ENCODE measurements around the gene ATCAY. TPM values are rescaled to one million over a fixed set of nuclear protein-coding genes. Genes with fewer than 3 reads are reported as not detected.
"Not testable (repeated sequence)": the region's sequence is repeated elsewhere in the genome, so short reads cannot be mapped to it uniquely, and the experiment has no call there.

ATCAY gene
- total RNA-seq, 1 donor from 2014 or later, result not detected

DNA sequence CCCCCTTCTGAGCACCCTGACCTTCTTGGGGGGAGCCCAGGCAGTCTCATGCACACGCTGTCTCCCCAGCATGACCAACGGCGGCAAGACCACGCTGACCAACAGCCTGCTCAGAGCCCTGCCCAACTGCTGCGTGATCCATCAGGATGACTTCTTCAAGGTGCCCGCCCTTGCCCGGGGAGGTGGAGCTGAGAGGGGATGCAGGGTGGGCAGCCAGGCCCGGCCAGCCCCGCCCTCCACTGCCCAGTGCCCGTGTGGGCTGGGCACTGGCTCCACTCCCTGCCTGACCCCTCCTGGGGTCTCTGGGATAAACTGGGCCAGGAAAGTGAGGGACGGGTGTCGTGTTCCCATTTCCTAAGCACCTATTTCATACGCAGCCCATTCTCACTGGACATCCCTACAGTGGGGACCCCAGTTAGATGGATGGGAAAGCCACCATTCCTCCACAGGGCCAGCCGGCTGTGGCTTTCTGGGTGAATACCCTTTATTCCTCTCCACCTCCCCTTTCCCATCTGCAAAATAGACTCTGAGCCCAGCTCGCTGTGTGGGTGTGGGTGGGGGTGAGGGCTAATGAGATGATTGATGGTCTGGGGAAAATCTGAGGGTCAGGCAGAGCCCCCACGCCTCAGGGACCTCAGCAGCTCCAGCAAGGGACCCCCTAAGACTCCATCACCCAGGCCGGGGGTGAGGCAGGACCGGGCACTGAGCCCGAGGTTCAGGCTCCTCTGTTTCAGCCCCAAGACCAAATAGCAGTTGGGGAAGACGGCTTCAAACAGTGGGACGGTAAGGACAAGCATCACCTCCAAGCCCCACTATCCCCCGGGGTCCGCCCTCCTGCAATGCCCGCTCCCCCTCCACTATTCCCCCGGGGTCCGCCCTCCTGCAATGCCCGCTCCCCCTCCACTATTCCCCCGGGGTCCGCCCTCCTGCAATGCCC lies 56.3 kb downstream of the ATCAY start:
- Histone ChIP-seq H3K4me1 (peaks cover 19% of the 10 kb centered on the region), H3K27me3 (ENCODE audit: low read depth) (peaks cover 30% of the 10 kb centered on the region), H3K27ac (replicated peaks) (peak overlapping the region; percentile 51), H3K36me3 (no peaks in the 10 kb centered on the region), H3K4me3 (peak overlapping the region; percentile 67), H3K9me3 (replicated peaks) (no peaks in the 10 kb centered on the region)
- DNase-seq, result no peak
- TF ChIP-seq, protein P1, sequence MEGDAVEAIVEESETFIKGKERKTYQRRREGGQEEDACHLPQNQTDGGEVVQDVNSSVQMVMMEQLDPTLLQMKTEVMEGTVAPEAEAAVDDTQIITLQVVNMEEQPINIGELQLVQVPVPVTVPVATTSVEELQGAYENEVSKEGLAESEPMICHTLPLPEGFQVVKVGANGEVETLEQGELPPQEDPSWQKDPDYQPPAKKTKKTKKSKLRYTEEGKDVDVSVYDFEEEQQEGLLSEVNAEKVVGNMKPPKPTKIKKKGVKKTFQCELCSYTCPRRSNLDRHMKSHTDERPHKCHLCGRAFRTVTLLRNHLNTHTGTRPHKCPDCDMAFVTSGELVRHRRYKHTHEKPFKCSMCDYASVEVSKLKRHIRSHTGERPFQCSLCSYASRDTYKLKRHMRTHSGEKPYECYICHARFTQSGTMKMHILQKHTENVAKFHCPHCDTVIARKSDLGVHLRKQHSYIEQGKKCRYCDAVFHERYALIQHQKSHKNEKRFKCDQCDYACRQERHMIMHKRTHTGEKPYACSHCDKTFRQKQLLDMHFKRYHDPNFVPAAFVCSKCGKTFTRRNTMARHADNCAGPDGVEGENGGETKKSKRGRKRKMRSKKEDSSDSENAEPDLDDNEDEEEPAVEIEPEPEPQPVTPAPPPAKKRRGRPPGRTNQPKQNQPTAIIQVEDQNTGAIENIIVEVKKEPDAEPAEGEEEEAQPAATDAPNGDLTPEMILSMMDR (IDR thresholded peaks at IDR 0.05; ENCODE audit: borderline replicate concordance), result no peak
- intact Hi-C loops (cut with micrococcal nuclease), result no loop called here

DNA sequence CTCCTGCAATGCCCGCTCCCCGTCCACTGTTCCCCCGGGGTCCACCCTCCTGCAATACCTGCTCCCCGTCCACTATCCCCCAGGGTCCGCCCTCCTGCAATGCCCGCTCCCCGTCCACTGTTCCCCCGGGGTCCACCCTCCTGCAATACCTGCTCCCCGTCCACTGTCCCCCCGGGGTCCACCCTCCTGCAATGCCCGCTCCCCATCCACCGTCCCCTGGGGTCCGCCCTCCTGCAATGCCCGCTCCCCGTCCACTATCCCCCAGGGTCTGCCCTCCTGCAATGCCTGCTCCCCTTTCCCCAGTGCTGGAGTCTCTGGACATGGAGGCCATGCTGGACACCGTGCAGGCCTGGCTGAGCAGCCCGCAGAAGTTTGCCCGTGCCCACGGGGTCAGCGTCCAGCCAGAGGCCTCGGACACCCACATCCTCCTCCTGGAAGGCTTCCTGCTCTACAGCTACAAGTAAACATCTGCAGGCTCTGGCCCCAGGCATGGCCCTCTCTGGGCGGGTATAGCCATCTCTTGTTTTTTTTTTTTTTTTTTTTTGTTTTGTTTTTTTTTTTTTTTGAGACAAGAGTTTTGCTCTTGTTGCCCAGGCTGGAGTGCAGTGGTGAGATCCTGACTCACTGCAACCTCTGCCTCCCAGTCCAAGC lies 57.9 kb downstream of the ATCAY start:
- H3K4me1 ChIP-seq, result peaks cover 21% of the 10 kb centered on the region
- DNase-seq; H3K9me3 ChIP-seq (replicated peaks); intact Hi-C loops (cut with micrococcal nuclease); H3K4me3 ChIP-seq; H3K36me3 ChIP-seq: not testable (repeated sequence)
- H3K27ac ChIP-seq (replicated peaks), result peak overlapping the region; percentile 38
- H3K27me3 ChIP-seq (ENCODE audit: low read depth), result peaks cover 15% of the 10 kb centered on the region

DNA sequence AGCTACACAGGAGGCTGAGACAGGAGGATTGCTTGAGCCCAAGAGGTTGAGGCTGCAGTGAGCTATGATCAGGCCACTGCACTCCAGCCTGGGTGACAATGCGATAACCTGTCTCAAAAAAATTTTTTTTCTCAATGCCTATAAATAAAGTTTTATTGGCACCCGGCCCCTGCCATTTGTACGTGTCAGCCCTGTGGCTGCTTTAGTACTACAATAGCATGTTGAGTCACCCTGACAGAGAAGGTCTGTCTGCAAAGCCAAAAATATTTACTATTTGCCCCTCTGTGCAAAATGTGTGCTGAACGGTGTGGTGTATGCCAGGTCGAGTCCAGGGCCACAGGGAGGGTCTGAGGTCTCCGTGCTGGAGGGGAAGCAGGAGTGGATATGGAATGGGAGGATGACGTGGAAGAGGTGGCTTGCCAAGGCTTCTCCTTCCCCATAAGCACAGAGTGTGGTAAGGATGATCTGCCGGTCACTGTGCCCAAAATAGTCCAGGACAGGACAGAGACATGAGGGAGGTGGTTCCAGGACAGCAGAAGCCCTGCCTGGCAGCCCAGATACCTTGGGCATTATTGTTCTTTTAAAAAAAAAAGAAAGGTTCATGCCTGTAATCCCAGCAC lies 62.4 kb downstream of the ATCAY start:
- intact Hi-C loops (cut with micrococcal nuclease), result no loop called here

DNA sequence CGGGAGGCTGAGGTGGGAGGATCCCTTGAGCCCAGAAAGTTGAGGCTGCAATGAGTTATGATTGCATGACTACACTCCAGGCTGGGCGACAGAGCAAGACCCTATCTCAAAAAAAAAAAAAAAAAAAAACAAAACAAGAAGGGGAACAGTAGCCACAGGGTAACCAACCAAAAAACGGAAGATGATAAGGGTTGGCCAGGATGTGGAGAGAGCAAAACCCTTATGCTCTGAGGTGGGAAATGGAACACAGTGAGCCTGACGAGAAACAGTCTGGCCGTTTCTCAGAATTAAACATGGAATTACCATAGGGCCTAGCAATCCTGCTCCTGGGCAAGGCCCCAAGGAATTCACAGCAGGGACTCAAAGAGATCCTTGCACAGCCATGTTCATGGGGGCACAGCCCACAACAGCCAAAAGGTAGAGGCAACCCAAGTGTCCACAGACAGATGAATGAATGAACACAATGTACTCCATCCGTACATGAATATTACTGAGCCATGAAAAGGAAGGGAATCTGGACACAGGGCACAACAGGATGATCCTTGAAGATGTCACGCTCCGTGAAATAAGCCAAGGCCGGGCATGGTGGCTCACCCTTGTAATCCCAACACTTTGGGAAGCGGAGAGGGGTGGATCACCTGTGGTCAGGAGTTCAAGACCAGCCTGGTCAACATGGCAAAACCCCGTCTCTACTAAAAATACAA lies 63.7 kb downstream of the ATCAY start:
- intact Hi-C loops (cut with micrococcal nuclease), result no loop called here
- H3K36me3 ChIP-seq, result peaks cover 6% of the 10 kb centered on the region
- H3K27me3 ChIP-seq (ENCODE audit: low read depth), result no peaks in the 10 kb centered on the region
- TF ChIP-seq, protein P1 (IDR thresholded peaks at IDR 0.05; ENCODE audit: borderline replicate concordance), result no peak
- H3K4me3 ChIP-seq, result no peak overlapping the region
- H3K27ac ChIP-seq (replicated peaks), result peak overlapping the region; percentile 84
- H3K9me3 ChIP-seq (replicated peaks), result no peaks in the 10 kb centered on the region
- no peak for DNase-seq
- H3K4me1 ChIP-seq, result peaks cover 58% of the 10 kb centered on the region

More for the DNA sequence above, 62.4 kb downstream of the ATCAY start:
- peak; percentile 60 for DNase-seq
- no peaks in the 10 kb centered on the region for H3K27me3 ChIP-seq (ENCODE audit: low read depth)
- H3K27ac ChIP-seq (replicated peaks), result peak overlapping the region; percentile 84
- TF ChIP-seq, protein P1 (IDR thresholded peaks at IDR 0.05; ENCODE audit: borderline replicate concordance), result no peak
- H3K4me1 ChIP-seq, result peaks cover 50% of the 10 kb centered on the region
- no peaks in the 10 kb centered on the region for H3K9me3 ChIP-seq (replicated peaks)
- peaks cover 6% of the 10 kb centered on the region for H3K36me3 ChIP-seq
- no peak overlapping the region for H3K4me3 ChIP-seq

DNA sequence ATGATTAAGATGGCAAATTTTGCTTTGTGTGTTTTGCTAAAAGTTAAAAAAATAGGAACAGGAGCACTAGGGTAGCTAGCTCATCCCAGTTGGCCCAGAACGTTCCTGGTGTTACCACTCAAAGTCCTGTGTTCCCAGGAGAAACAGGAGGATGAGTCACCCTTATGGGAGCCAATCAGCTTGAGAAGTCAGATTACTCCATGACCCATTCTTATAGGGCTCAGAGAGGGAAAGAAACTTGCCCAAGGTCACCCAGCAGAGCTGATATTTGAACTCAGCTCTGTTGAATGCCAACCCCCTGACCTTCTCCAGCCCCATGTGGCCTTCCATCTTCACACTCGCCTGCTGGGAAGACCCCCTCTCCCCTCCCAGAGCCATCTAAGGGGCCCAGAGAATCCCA lies 65.4 kb downstream of the ATCAY start:
- DNase-seq, result no peak
- H3K27ac ChIP-seq (replicated peaks), result peak overlapping the region; percentile 84
- intact Hi-C loops (cut with micrococcal nuclease), result no loop called here

DNA sequence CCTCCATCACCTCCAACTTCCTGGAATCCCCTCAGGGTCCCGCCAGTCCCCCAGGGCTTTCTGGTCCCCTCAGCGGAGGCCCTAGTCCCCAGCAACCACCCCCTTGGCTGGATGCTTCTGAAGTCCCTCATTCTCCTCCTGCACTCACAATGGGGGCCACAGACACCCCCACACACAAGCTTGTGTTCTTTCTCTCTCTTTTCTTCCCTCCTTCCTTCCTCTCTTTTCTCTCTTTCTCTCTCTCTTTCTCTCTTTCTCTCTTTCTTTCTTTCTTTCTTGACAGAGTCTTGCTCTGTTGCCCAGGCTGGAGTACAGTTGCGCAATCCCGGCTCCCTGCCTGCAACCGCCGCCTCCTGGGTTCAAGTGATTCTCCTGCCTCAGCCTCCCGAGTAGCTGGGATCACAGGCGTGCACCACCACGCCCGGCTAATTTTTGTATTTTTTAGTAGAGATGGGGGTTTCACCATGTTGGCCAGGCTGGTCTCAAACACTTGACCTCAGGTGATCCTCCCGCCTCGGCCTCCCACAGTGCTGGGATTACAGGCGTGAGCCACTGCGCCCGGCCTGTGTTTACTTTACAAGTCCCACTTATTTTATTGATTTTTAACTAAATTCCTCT lies 66.9 kb downstream of the ATCAY start:
- intact Hi-C loops (cut with micrococcal nuclease); DNase-seq; H3K9me3 ChIP-seq (replicated peaks); H3K36me3 ChIP-seq; H3K27me3 ChIP-seq (ENCODE audit: low read depth): not testable (repeated sequence)
- H3K4me3 ChIP-seq, result peak overlapping the region; percentile 74
- H3K4me1 ChIP-seq, result peaks cover 82% of the 10 kb centered on the region
- peak overlapping the region; percentile 23 for H3K27ac ChIP-seq (replicated peaks)

More for the DNA sequence above, 65.4 kb downstream of the ATCAY start:
- H3K4me3 ChIP-seq, result peak overlapping the region; percentile 2
- no peaks in the 10 kb centered on the region for H3K9me3 ChIP-seq (replicated peaks)
- H3K4me1 ChIP-seq, result peaks cover 74% of the 10 kb centered on the region
- H3K36me3 ChIP-seq, result peaks cover 6% of the 10 kb centered on the region
- TF ChIP-seq, protein P1 (IDR thresholded peaks at IDR 0.05; ENCODE audit: borderline replicate concordance), result no peak
- no peaks in the 10 kb centered on the region for H3K27me3 ChIP-seq (ENCODE audit: low read depth)

All from left ventricle myocardium inferior (tissue), 1 donor.